Aorta (tissue), 5 donors: ENCODE results near the gene LRMDA. TPM values are rescaled to one million over a fixed set of nuclear protein-coding genes. Genes with fewer than 3 reads are reported as not detected.

Experiments used
- ATAC-seq: fragments of 200-7000 bp; cut with Tn5 transposase; one replicate; pipeline ENCODE4 v1.9.1; 2022; ENCODE audit warnings: moderate library complexity; ENCODE audit not compliant: low FRiP score
- DNase-seq, 2 donors: peaks; one replicate each; pipeline ENCODE4 v3.0.0-alpha.2; 2020
- H3K27ac ChIP-seq, 2 donors: one replicate each; pipeline ENCODE4 v1.5.1; 2013; ENCODE audit warnings: low read length in 2 of 2, mild to moderate bottlenecking in 2 of 2, moderate library complexity in 2 of 2, control low read depth in 1 of 2, inconsistent platforms in 1 of 2, low read depth in 1 of 2
- H3K27me3 ChIP-seq, 2 donors: one replicate each; pipeline ENCODE4 v1.6.1; 2013; ENCODE audit warnings: control low read depth in 1 of 2, low read length in 1 of 2, mild to moderate bottlenecking in 1 of 2, moderate library complexity in 1 of 2; ENCODE audit not compliant: insufficient read depth in 2 of 2, control insufficient read depth in 1 of 2
- H3K36me3 ChIP-seq, 2 donors: one replicate each; pipeline ENCODE4 v1.6.1; 2013; ENCODE audit warnings: control low read depth in 1 of 2, low read length in 1 of 2, mild to moderate bottlenecking in 1 of 2; ENCODE audit not compliant: insufficient read depth in 2 of 2, control insufficient read depth in 1 of 2
- H3K4me1 ChIP-seq, 2 donors: one replicate each; pipeline ENCODE4 v1.6.1; 2013; ENCODE audit warnings: low read length in 2 of 2, control low read depth in 1 of 2, mild to moderate bottlenecking in 1 of 2, moderate library complexity in 1 of 2; ENCODE audit not compliant: insufficient read depth in 2 of 2, control insufficient read depth in 1 of 2
- H3K4me3 ChIP-seq, 2 donors: one replicate each; pipeline ENCODE4 v1.5.1; 2013; ENCODE audit warnings: low read length in 2 of 2, control low read depth in 1 of 2, mild to moderate bottlenecking in 1 of 2
- H3K9me3 ChIP-seq: one replicate; pipeline ENCODE4 v1.6.1; 2013; ENCODE audit warnings: mild to moderate bottlenecking, low read length; ENCODE audit not compliant: control insufficient read depth
- WGBS, 2 donors: extraction: QIAGEN DNeasy Blood & Tissue Kit; methylation state at CpG; one replicate each; pipeline ENCODE4 v1.1.7; 2013; 5-methylcytosine and 5-hydroxymethylcytosine counted together
- intact Hi-C, 2 donors: fragments of 100-400 bp; cut with DNase I; formaldehyde crosslinking; loops; one replicate each; pipeline versions ENCODE4 v1.14.2 to v1.15.0; 2022
- polyA plus RNA-seq, 2 donors: library from polyadenylated mRNA; stranded (reverse); fragments of 200-250 nt; gene quantifications; one replicate each; pipeline ENCODE4 v1.2.3, GENCODE V29; 2013
- total RNA-seq, 2 donors: library from RNA; stranded (reverse); fragmentation: NEBNext Ultra II Directional; extraction: Animal tissue kit (Norgen Biotek cat#: 25700); gene quantifications; one replicate each; pipeline ENCODE4 v1.2.1, GENCODE V29; 2021
- donor health status: healthy with polysubstance abuse.
- donor health status: Bipolar disorder and iron deficiency.
- donor health status: DM: no; HTN: no; CAD: no.
- donor health status: DM: no; HTN: no; CAD: no.
- donor health status: DM: yes; HTN: yes; CAD: no.

LRMDA gene
- total and polyA plus RNA-seq, 4 donors: 7.4 to 25.7 (median 14.7) TPM

- 96 to 97% methylated on average over 3 of the region's 3 CpGs for WGBS, 2 donors
- ATAC-seq (no peak), DNase-seq (no peak)
- Histone ChIP-seq H3K36me3 (no peaks in the 10 kb centered on the region), H3K27ac (no peak overlapping the region), H3K4me1 (peaks cover 4 to 5% of the 10 kb centered on the region in 2 donors), H3K9me3 (no peaks in the 10 kb centered on the region), H3K4me3 (no peak overlapping the region), H3K27me3 (no peaks in the 10 kb centered on the region)
- intact Hi-C loops: no loop called here
These were observed 278.4 kb downstream of the LRMDA start for GRCh38 chr10:75709811-75710210.

GRCh38 chr10:75712242-75712880 lies 280.9 kb downstream of the LRMDA start:
- no peak for ATAC-seq
- H3K4me1 ChIP-seq: peaks cover 4 to 5% of the 10 kb centered on the region in 2 donors
- H3K36me3 ChIP-seq: no peaks in the 10 kb centered on the region
- peak overlapping the region in 1 of 2 donors; percentile 14 for H3K4me3 ChIP-seq
- DNase-seq: peak; percentile 63 to 75
- WGBS, 2 donors: 32% methylated on average over 22 of the region's 22 CpGs
- intact Hi-C loops: no loop called here
- H3K9me3 ChIP-seq: no peaks in the 10 kb centered on the region
- no peak overlapping the region for H3K27ac ChIP-seq
- H3K27me3 ChIP-seq: no peaks in the 10 kb centered on the region

GRCh38 chr10:75716506-75716905 lies 285.1 kb downstream of the LRMDA start:
- no peak overlapping the region for H3K27ac ChIP-seq
- no peak for ATAC-seq
- 97% methylated on average over 3 of the region's 3 CpGs for WGBS, 2 donors
- no peaks in the 10 kb centered on the region for H3K36me3 ChIP-seq
- H3K9me3 ChIP-seq: no peaks in the 10 kb centered on the region
- intact Hi-C loops: no loop called here
- H3K4me3 ChIP-seq: no peak overlapping the region
- H3K27me3 ChIP-seq: no peaks in the 10 kb centered on the region
- H3K4me1 ChIP-seq: peaks cover 0 to 5% of the 10 kb centered on the region in 2 donors
- no peak for DNase-seq

- 95 to 97% methylated on average over 10 of the region's 10 CpGs for WGBS, 2 donors
- no peak for ATAC-seq
- Histone ChIP-seq H3K4me1 (peaks cover 0 to 5% of the 10 kb centered on the region in 2 donors), H3K36me3 (no peaks in the 10 kb centered on the region), H3K27ac (no peak overlapping the region), H3K27me3 (no peaks in the 10 kb centered on the region), H3K9me3 (no peaks in the 10 kb centered on the region), H3K4me3 (no peak overlapping the region)
- DNase-seq: no peak
- intact Hi-C loops: no loop called here
These were observed 285.9 kb downstream of the LRMDA start for GRCh38 chr10:75717126-75717916.

- Histone ChIP-seq H3K4me1 (no peaks in the 10 kb centered on the region), H3K4me3 (no peak overlapping the region), H3K9me3 (peaks cover 1% of the 10 kb centered on the region), H3K27me3 (no peaks in the 10 kb centered on the region), H3K27ac (no peak overlapping the region), H3K36me3 (no peaks in the 10 kb centered on the region)
- DNase-seq (no peak), ATAC-seq (no peak)
- intact Hi-C loops: no loop called here
These were observed 287.6 kb downstream of the LRMDA start for GRCh38 chr10:75718991-75719390.

GRCh38 chr10:75720157-75720556 lies 288.7 kb downstream of the LRMDA start:
- no peak overlapping the region for H3K4me3 ChIP-seq
- intact Hi-C loops: no loop called here
- H3K27me3 ChIP-seq: no peaks in the 10 kb centered on the region

GRCh38 chr10:75722020-75722419 lies 290.6 kb downstream of the LRMDA start:
- Histone ChIP-seq H3K27me3 (no peaks in the 10 kb centered on the region), H3K36me3 (no peaks in the 10 kb centered on the region), H3K27ac (no peak overlapping the region), H3K4me3 (no peak overlapping the region), H3K9me3 (peaks cover 1% of the 10 kb centered on the region), H3K4me1 (no peaks in the 10 kb centered on the region)
- intact Hi-C loops: no loop called here
- DNase-seq (no peak), ATAC-seq (no peak)
- 80 to 95% methylated on average over 4 of the region's 4 CpGs for WGBS, 2 donors

More at GRCh38 chr10:75720157-75720556, 288.7 kb downstream of the LRMDA start:
- H3K9me3 ChIP-seq: peaks cover 1% of the 10 kb centered on the region
- DNase-seq: no peak
- WGBS, 2 donors: 83 to 84% methylated on average over 7 of the region's 7 CpGs
- H3K27ac ChIP-seq: no peak overlapping the region
- H3K36me3 ChIP-seq: no peaks in the 10 kb centered on the region
- H3K4me1 ChIP-seq: no peaks in the 10 kb centered on the region
- no peak for ATAC-seq

GRCh38 chr10:75722609-75723008 lies 291.2 kb downstream of the LRMDA start:
- Histone ChIP-seq H3K36me3 (no peaks in the 10 kb centered on the region), H3K9me3 (peaks cover 1% of the 10 kb centered on the region), H3K27me3 (no peaks in the 10 kb centered on the region), H3K4me1 (no peaks in the 10 kb centered on the region), H3K4me3 (no peak overlapping the region), H3K27ac (no peak overlapping the region)
- intact Hi-C loops: no loop called here
- DNase-seq (no peak), ATAC-seq (no peak)
- 76 to 83% methylated on average over 2 of the region's 2 CpGs for WGBS, 2 donors
